ENCODE results near the gene MAN1B1.
A peak's percentile ranks its signal among the peaks of the same experiment; 100 is the strongest.
"Not testable (repeated sequence)": the region's sequence is repeated elsewhere in the genome, so short reads cannot be mapped to it uniquely, and the experiment has no call there.

Gene MAN1B1

GRCh38 chr9:137051145-137051724 is 35.5 kb upstream of the MAN1B1 start:
- no peak for DNase-seq
- in situ Hi-C loops (cut with HindIII; ENCODE audit: low pct_ligation_motif_present, low pct_unique_long_range_greater_than_20kb, low sequenced_read_pairs): no loop called here

GRCh38 chr9:137052293-137052692 is 34.5 kb upstream of the MAN1B1 start:
- in situ Hi-C loops (cut with HindIII; ENCODE audit: low pct_ligation_motif_present, low pct_unique_long_range_greater_than_20kb, low sequenced_read_pairs): no loop called here
- DNase-seq: no peak

- DNase-seq: no peak
- in situ Hi-C loops (cut with HindIII; ENCODE audit: low pct_ligation_motif_present, low pct_unique_long_range_greater_than_20kb, low sequenced_read_pairs): no loop called here
Measured at GRCh38 chr9:137052998-137053943, 33.5 kb upstream of the MAN1B1 start.

- DNase-seq: no peak
- in situ Hi-C loops (cut with HindIII; ENCODE audit: low pct_ligation_motif_present, low pct_unique_long_range_greater_than_20kb, low sequenced_read_pairs): no loop called here
Measured at GRCh38 chr9:137053944-137054931, 32.5 kb upstream of the MAN1B1 start, which contains the start of gene ENTPD2. Gene ENTPD2, minus strand, starts transcription at chr9:137054061. Its CDS starts 64 bp downstream, at chr9:137053997.

GRCh38 chr9:137054932-137055384 is 31.8 kb upstream of the MAN1B1 start:
- in situ Hi-C loops (cut with HindIII; ENCODE audit: low pct_ligation_motif_present, low pct_unique_long_range_greater_than_20kb, low sequenced_read_pairs): no loop called here
- no peak for DNase-seq

GRCh38 chr9:137055385-137056364 is 31.1 kb upstream of the MAN1B1 start:
- DNase-seq: peak; percentile 31
- in situ Hi-C loops (cut with HindIII; ENCODE audit: low pct_ligation_motif_present, low pct_unique_long_range_greater_than_20kb, low sequenced_read_pairs): no loop called here

- in situ Hi-C loops (cut with HindIII; ENCODE audit: low pct_ligation_motif_present, low pct_unique_long_range_greater_than_20kb, low sequenced_read_pairs): no loop called here
- DNase-seq: no peak
Measured at GRCh38 chr9:137056739-137057415, 29.9 kb upstream of the MAN1B1 start.

- in situ Hi-C loops (cut with HindIII; ENCODE audit: low pct_ligation_motif_present, low pct_unique_long_range_greater_than_20kb, low sequenced_read_pairs): no loop called here
- no peak for DNase-seq
Measured at GRCh38 chr9:137057545-137057944, 29.2 kb upstream of the MAN1B1 start.

GRCh38 chr9:137058521-137059234 is 28.1 kb upstream of the MAN1B1 start:
- in situ Hi-C loops (cut with HindIII; ENCODE audit: low pct_ligation_motif_present, low pct_unique_long_range_greater_than_20kb, low sequenced_read_pairs): no loop called here

GRCh38 chr9:137062384-137062783 is 24.4 kb upstream of the MAN1B1 start:
- in situ Hi-C loops (cut with HindIII; ENCODE audit: low pct_ligation_motif_present, low pct_unique_long_range_greater_than_20kb, low sequenced_read_pairs): no loop called here
- DNase-seq: no peak

More at GRCh38 chr9:137058521-137059234, 28.1 kb upstream of the MAN1B1 start:
- no peak for DNase-seq

- in situ Hi-C loops (cut with HindIII; ENCODE audit: low pct_ligation_motif_present, low pct_unique_long_range_greater_than_20kb, low sequenced_read_pairs); DNase-seq: not testable (repeated sequence)
Measured at GRCh38 chr9:137062798-137063197, 24.0 kb upstream of the MAN1B1 start.

- in situ Hi-C loops (cut with HindIII; ENCODE audit: low pct_ligation_motif_present, low pct_unique_long_range_greater_than_20kb, low sequenced_read_pairs): no loop called here
Measured at GRCh38 chr9:137063311-137064026, 23.3 kb upstream of the MAN1B1 start.

GRCh38 chr9:137064027-137064879 is 22.5 kb upstream of the MAN1B1 start:
- in situ Hi-C loops (cut with HindIII; ENCODE audit: low pct_ligation_motif_present, low pct_unique_long_range_greater_than_20kb, low sequenced_read_pairs): no loop called here
- peak; percentile 48 for DNase-seq

More at GRCh38 chr9:137063311-137064026, 23.3 kb upstream of the MAN1B1 start:
- DNase-seq: no peak

GRCh38 chr9:137064880-137065164 is 22.0 kb upstream of the MAN1B1 start:
- in situ Hi-C loops (cut with HindIII; ENCODE audit: low pct_ligation_motif_present, low pct_unique_long_range_greater_than_20kb, low sequenced_read_pairs): no loop called here

GRCh38 chr9:137065336-137065967 is 21.3 kb upstream of the MAN1B1 start:
- in situ Hi-C loops (cut with HindIII; ENCODE audit: low pct_ligation_motif_present, low pct_unique_long_range_greater_than_20kb, low sequenced_read_pairs): no loop called here
- no peak for DNase-seq

More at GRCh38 chr9:137064880-137065164, 22.0 kb upstream of the MAN1B1 start:
- DNase-seq: no peak
